HepG2 (cell line): ENCODE data around the gene CIAO2B. TPM values are rescaled to one million over a fixed set of nuclear protein-coding genes. Genes with fewer than 3 reads are reported as not detected.

Experiments used
- CENPX ChIP-seq: sonication (generic); formaldehyde crosslinking; IDR thresholded peaks from 2 replicates; pipeline ENCODE4 v1.9.0; 2021; ENCODE audit warnings: mild to moderate bottlenecking, missing genetic modification reagents, moderate library complexity
- HMGXB3 ChIP-seq: sonication (generic); formaldehyde crosslinking; IDR thresholded peaks from 2 replicates; pipeline ENCODE4 v1.4.0; 2020; ENCODE audit warnings: missing genetic modification reagents, borderline replicate concordance
- KAT7 ChIP-seq: IDR thresholded peaks from 2 replicates; pipeline ENCODE4 v1.6.1; 2018; ENCODE audit warnings: borderline replicate concordance, missing compliant biosample characterization
- MLX ChIP-seq: IDR thresholded peaks from 2 replicates; pipeline ENCODE4 v1.6.1; 2016
- MXD4 ChIP-seq: IDR thresholded peaks from 2 replicates; pipeline ENCODE4 v1.6.1; 2016; ENCODE audit warnings: mild to moderate bottlenecking, missing biosample characterization, missing genetic modification reagents
- ONECUT2 ChIP-seq: sonication (generic); formaldehyde crosslinking; IDR thresholded peaks from 2 replicates; pipeline ENCODE4 v1.4.0; 2020; ENCODE audit warnings: missing genetic modification reagents
- PCBP1 ChIP-seq: fragments of 200-400 bp; formaldehyde crosslinking; IDR thresholded peaks from 2 replicates; pipeline ENCODE4 v1.6.1; 2017; ENCODE audit warnings: mild to moderate bottlenecking, low read depth, low read length, borderline replicate concordance
- RFX3 ChIP-seq: IDR thresholded peaks from 2 replicates; pipeline ENCODE4 v1.6.1; 2016; ENCODE audit warnings: missing biosample characterization, missing genetic modification reagents
- SIX4 ChIP-seq: sonication (generic); formaldehyde crosslinking; IDR thresholded peaks from 2 replicates; pipeline ENCODE4 v1.4.0; 2020; ENCODE audit warnings: missing genetic modification reagents
- SP5 ChIP-seq: IDR thresholded peaks from 2 replicates; pipeline ENCODE4 v1.6.1; 2016; ENCODE audit warnings: low read depth, borderline replicate concordance
- SPEN ChIP-seq: sonication (generic); formaldehyde crosslinking; IDR thresholded peaks from 2 replicates; pipeline ENCODE4 v1.5.1; 2020; ENCODE audit warnings: low read depth, mild to moderate bottlenecking, missing genetic modification reagents
- ZEB1 ChIP-seq: IDR thresholded peaks from 2 replicates; pipeline ENCODE4 v1.6.1; 2012; ENCODE audit warnings: mild to moderate bottlenecking, low read depth, inconsistent platforms; ENCODE audit not compliant: insufficient replicate concordance
- ZSCAN29 ChIP-seq: sonication (generic); formaldehyde crosslinking; conservative IDR thresholded peaks from 2 replicates; pipeline ENCODE4 v1.4.0; 2020; ENCODE audit warnings: mild to moderate bottlenecking, missing genetic modification reagents
- polyA plus RNA-seq, 8 experiments: library from polyadenylated mRNA; depleted of rRNA in 3 of 8; stranded (reverse) in 7 of 8; unstranded in 1 of 8; fragments of >200 nt; fragmentation: Illumina TruSeq in 4 of 8; extraction: Trizol in 4 of 8; gene quantifications; 2 replicates each; pipeline versions ENCODE4 v1.2.1 to v1.2.3, GENCODE V29; 2011 to 2016; ENCODE audit warnings: low read depth in 4 of 8, missing spikeins in 1 of 8, mixed read lengths in 1 of 8; ENCODE audit not compliant: insufficient read depth in 1 of 8
- total RNA-seq, 5 experiments: library from RNA; depleted of rRNA; stranded (reverse); fragments of >200 nt; fragmentation: Illumina TruSeq; extraction: Trizol; gene quantifications; 2 replicates each; pipeline ENCODE4 v1.2.3, GENCODE V29; 2016; ENCODE audit warnings: low read depth in 1 of 5
- TF ChIP-seq, protein P1 (sequence below): IDR thresholded peaks from 2 replicates; pipeline ENCODE4 v1.6.1; 2016; ENCODE audit warnings: missing compliant biosample characterization, missing genetic modification reagents, borderline replicate concordance
- TF ChIP-seq, protein P2 (sequence below): sonication (generic); formaldehyde crosslinking; IDR thresholded peaks from 2 replicates; pipeline ENCODE4 v1.5.0; 2020; ENCODE audit warnings: mild to moderate bottlenecking, missing genetic modification reagents, borderline replicate concordance

The CIAO2B gene
- total and polyA plus RNA-seq, 2 of the 13 experiments (the other 11 are each of a cell fraction or from before 2014, with no cell fraction given), result 157 to 293 TPM

GRCh38 chr16:66977341-66978113 lies 43.3 kb upstream of the CIAO2B start (continued):
- TF ChIP-seq SP5 (CRISPR knock-in tag) (peak; percentile 75), HMGXB3 (peak; percentile 87; the same call in 1 of the 2 replicates), MLX (CRISPR knock-in tag) (no peak), PCBP1 (no peak), SPEN (peak; percentile 86), ZEB1 (no peak), KAT7 (peak; percentile 78; the same call in 1 of the 2 replicates), MXD4 (0 out of 2 replicates have a peak, but pooled peaks have one; percentile 55), ZSCAN29 (CRISPR knock-in tag) (peak; percentile 83), SIX4 (CRISPR knock-in tag) (no peak), CENPX (no peak), ONECUT2 (CRISPR knock-in tag) (no peak), RFX3 (CRISPR knock-in tag) (no peak)
- TF ChIP-seq, protein P1, sequence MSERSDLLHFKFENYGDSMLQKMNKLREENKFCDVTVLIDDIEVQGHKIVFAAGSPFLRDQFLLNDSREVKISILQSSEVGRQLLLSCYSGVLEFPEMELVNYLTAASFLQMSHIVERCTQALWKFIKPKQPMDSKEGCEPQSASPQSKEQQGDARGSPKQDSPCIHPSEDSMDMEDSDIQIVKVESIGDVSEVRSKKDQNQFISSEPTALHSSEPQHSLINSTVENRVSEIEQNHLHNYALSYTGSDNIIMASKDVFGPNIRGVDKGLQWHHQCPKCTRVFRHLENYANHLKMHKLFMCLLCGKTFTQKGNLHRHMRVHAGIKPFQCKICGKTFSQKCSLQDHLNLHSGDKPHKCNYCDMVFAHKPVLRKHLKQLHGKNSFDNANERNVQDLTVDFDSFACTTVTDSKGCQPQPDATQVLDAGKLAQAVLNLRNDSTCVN (CRISPR knock-in tag), result 0 out of 2 replicates have a peak, but pooled peaks have one; percentile 29
- TF ChIP-seq, protein P2, sequence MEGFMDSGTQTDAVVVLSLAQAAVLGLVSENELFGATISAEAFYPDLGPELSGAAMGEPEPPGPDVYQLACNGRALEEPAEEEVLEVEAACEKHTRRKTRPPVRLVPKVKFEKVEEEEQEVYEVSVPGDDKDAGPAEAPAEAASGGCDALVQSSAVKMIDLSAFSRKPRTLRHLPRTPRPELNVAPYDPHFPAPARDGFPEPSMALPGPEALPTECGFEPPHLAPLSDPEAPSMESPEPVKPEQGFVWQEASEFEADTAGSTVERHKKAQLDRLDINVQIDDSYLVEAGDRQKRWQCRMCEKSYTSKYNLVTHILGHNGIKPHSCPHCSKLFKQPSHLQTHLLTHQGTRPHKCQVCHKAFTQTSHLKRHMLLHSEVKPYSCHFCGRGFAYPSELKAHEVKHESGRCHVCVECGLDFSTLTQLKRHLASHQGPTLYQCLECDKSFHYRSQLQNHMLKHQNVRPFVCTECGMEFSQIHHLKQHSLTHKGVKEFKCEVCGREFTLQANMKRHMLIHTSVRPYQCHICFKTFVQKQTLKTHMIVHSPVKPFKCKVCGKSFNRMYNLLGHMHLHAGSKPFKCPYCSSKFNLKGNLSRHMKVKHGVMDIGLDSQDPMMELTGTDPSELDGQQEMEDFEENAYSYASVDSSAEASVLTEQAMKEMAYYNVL (CRISPR knock-in tag), result no peak
